Type B pancreatic cell (in vitro differentiated cells): ENCODE measurements around the gene AFF2. TPM values are rescaled to one million over a fixed set of nuclear protein-coding genes. Genes with fewer than 3 reads are reported as not detected.

Experiments used
- DNase-seq: peaks from one replicate; pipeline ENCODE4 v3.0.0; 2021; ENCODE audit warnings: mixed read lengths; ENCODE audit not compliant: unreplicated experiment; ENCODE audit errors: extremely low spot score
- H3K27ac Mint-ChIP-seq: 2 replicates; pipeline ENCODE4 v1.8.0; 2021; ENCODE audit warnings: mild to moderate bottlenecking, mixed read lengths
- H3K27me3 Mint-ChIP-seq: 2 replicates; pipeline ENCODE4 v1.8.0; 2021; ENCODE audit warnings: mixed read lengths
- H3K36me3 Mint-ChIP-seq: 2 replicates; pipeline ENCODE4 v1.8.0; 2021; ENCODE audit warnings: mixed read lengths
- H3K4me1 Mint-ChIP-seq: one replicate; pipeline ENCODE4 v1.8.0; 2021; ENCODE audit warnings: mixed read lengths; ENCODE audit not compliant: unreplicated experiment
- H3K4me3 Mint-ChIP-seq: 2 replicates; pipeline ENCODE4 v1.8.0; 2021; ENCODE audit warnings: mild to moderate bottlenecking, mixed read lengths
- H3K9me3 Mint-ChIP-seq: 2 replicates; pipeline ENCODE4 v1.8.0; 2021; ENCODE audit warnings: mixed read lengths
- total RNA-seq: library from RNA; stranded (reverse); gene quantifications from 2 replicates; pipeline ENCODE4 v1.2.1, GENCODE V29; 2021; ENCODE audit warnings: low replicate concordance
- TF ChIP-seq, protein P1 (sequence below): fragments of 200-600 bp; sonication (generic); conservative IDR thresholded peaks from 2 replicates; pipeline ENCODE4 v1.5.0; 2021; ENCODE audit warnings: antibody characterized with exemption, mild to moderate bottlenecking

Gene AFF2
- total RNA-seq, 1 donor from 2014 or later, result 21.3 TPM

DNA sequence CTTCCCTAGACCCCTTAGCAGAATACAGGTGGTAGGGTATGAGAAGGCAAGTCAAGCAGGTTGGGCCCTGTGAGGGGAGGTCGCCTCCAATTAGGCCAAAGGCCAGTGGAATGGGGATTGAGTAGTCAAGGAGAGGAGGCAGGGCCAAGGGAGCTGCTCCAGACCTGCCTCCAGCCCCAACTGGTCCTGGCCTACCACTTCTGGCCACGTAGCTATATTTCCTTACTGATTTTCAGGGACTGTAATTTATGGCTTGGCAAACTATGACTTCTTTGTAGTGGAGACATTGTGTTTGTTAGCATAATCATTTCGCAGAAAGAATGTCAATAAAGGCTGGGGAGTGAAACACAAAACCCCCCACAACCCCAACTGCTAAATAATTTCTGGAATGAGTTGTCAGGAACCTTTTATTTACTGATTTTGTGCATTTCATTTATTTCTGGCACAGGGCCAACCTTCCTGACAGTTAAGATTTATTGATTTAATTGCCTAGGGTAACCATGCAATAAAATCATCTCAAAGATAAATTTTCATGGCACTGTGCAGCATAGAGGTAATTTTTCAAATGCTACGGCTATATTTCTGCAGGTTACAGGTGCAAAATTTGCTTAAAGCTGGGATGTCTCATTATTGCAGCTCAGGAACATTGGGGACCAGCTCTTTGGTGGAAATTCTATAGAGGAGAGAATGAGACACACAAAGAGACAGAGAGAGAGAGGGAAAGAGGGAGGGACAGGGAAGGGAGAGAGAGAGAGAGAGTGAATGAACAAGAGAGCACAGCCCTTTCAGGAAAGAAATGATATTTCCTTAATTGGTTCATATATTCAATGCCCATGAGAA lies 509.8 kb downstream of the AFF2 start:
- Mint-ChIP-seq H3K27ac (no peak overlapping the region), H3K4me3 (no peak overlapping the region), H3K4me1 (peaks cover 4% of the 10 kb centered on the region), H3K36me3 (no peaks in the 10 kb centered on the region), H3K9me3 (no peaks in the 10 kb centered on the region), H3K27me3 (peaks cover 2% of the 10 kb centered on the region)
- no peak for DNase-seq
- TF ChIP-seq, protein P1, sequence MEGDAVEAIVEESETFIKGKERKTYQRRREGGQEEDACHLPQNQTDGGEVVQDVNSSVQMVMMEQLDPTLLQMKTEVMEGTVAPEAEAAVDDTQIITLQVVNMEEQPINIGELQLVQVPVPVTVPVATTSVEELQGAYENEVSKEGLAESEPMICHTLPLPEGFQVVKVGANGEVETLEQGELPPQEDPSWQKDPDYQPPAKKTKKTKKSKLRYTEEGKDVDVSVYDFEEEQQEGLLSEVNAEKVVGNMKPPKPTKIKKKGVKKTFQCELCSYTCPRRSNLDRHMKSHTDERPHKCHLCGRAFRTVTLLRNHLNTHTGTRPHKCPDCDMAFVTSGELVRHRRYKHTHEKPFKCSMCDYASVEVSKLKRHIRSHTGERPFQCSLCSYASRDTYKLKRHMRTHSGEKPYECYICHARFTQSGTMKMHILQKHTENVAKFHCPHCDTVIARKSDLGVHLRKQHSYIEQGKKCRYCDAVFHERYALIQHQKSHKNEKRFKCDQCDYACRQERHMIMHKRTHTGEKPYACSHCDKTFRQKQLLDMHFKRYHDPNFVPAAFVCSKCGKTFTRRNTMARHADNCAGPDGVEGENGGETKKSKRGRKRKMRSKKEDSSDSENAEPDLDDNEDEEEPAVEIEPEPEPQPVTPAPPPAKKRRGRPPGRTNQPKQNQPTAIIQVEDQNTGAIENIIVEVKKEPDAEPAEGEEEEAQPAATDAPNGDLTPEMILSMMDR, result no peak

DNA sequence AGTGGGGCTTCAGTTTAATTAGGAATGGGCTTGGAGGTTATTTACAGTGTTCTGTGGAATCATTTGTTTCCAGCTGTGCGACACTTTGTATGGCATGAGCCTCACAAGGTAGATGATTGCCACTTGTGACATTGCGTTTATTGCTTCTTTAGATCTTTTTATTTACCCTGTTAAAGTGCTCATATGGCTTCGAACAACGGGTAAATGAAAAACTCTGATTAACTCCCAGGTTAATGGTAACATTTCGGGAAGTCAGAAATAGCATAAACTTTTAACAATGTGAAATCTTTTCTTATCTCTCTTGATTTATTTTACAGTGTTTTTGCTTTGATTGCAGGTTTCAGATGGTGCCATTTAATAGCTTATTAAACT lies 510.4 kb downstream of the AFF2 start:
- H3K4me3 Mint-ChIP-seq, result no peak overlapping the region
- H3K4me1 Mint-ChIP-seq, result peaks cover 4% of the 10 kb centered on the region
- H3K27me3 Mint-ChIP-seq, result peaks cover 2% of the 10 kb centered on the region
- no peaks in the 10 kb centered on the region for H3K36me3 Mint-ChIP-seq
- TF ChIP-seq, protein P1, result no peak
- H3K27ac Mint-ChIP-seq, result no peak overlapping the region
- DNase-seq, result no peak
- H3K9me3 Mint-ChIP-seq, result no peaks in the 10 kb centered on the region

DNA sequence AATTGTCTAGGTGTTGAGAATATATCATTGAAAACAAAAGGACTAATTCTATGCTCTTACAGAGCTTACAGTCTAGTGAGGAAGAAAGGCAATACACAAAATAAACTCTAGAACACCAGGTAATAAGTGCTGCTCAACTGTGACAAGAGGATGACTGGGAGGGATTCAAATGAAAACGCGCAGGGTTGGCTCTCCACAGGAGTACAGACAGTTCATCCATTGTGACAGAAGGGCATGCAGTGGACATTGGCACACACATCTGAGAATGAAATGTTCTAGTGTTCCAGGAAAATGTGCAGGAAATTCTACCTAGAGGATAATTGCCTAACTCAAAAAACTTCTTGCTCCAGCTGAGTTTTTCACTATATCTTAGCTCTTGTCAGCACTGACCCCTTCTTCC lies 512.7 kb downstream of the AFF2 start:
- no peaks in the 10 kb centered on the region for H3K9me3 Mint-ChIP-seq
- H3K27me3 Mint-ChIP-seq, result peaks cover 2% of the 10 kb centered on the region
- no peak for DNase-seq
- peaks cover 4% of the 10 kb centered on the region for H3K4me1 Mint-ChIP-seq
- H3K36me3 Mint-ChIP-seq, result no peaks in the 10 kb centered on the region
- H3K4me3 Mint-ChIP-seq, result no peak overlapping the region
- TF ChIP-seq, protein P1, result no peak
- no peak overlapping the region for H3K27ac Mint-ChIP-seq

DNA sequence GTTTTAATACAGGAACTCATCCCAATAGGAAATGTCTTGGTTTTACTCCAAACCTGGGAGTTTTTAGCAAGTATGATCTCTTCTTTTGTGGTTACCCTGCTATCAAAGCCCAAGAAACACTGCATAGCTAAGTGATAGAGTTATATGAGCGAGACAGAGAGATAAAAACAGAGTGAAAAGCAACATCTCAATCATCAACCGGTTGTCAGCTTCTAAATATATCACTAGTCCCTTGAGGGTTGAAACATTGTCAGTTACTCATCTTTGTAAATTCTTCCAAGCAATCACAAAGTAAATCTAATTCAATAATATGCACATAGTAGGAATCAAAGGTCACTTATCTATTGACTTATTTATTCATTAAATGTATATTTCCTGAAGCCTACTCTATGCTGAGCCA lies 520.7 kb downstream of the AFF2 start:
- no peak overlapping the region for H3K4me3 Mint-ChIP-seq
- TF ChIP-seq, protein P1, result no peak
- H3K36me3 Mint-ChIP-seq, result no peaks in the 10 kb centered on the region
- no peaks in the 10 kb centered on the region for H3K4me1 Mint-ChIP-seq
- no peak for DNase-seq
- no peaks in the 10 kb centered on the region for H3K27me3 Mint-ChIP-seq
- no peak overlapping the region for H3K27ac Mint-ChIP-seq
- H3K9me3 Mint-ChIP-seq, result peaks cover 16% of the 10 kb centered on the region

DNA sequence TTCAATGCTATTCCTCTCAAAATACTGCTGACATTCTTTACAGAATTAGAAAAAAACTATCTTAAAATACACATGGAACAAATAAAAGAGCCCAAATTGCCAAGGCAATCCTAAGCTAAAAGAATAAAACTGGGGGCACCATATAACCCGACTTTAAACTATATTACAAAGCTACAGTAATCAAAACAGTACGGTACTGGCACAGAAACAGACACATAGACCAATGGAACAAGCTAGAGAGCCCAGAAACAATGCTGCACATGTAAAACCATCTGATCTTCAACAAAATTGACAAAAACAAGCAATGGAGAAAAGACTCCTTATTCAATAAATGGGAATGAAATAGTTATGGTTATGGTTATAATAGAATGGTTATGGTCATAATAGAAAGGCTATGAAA lies 522.1 kb downstream of the AFF2 start:
- TF ChIP-seq, protein P1, result no peak
- no peaks in the 10 kb centered on the region for H3K36me3 Mint-ChIP-seq
- no peak overlapping the region for H3K27ac Mint-ChIP-seq
- H3K27me3 Mint-ChIP-seq, result no peaks in the 10 kb centered on the region
- H3K4me1 Mint-ChIP-seq, result no peaks in the 10 kb centered on the region
- no peak overlapping the region for H3K4me3 Mint-ChIP-seq
- DNase-seq, result no peak
- H3K9me3 Mint-ChIP-seq, result peaks cover 16% of the 10 kb centered on the region
